GM19463 (cell line): Measurements from ENCODE around the gene MSRB1.
"Not testable (repeated sequence)": the region's sequence is repeated elsewhere in the genome, so short reads cannot be mapped to it uniquely, and the experiment has no call there.

Experiments
- ATAC-seq: cut with Tn5 transposase; IDR thresholded peaks from one replicate; pipeline ENCODE4 v1.9.1; 2021; ENCODE audit warnings: mild to moderate bottlenecking, moderate library complexity; ENCODE audit not compliant: unreplicated experiment

The MSRB1 gene

GRCh38 chr16:1962161-1963153, 19.5 kb upstream of the MSRB1 start:
- not testable (repeated sequence) for ATAC-seq

GRCh38 chr16:1961651-1962067, 18.7 kb upstream of the MSRB1 start:
- ATAC-seq: no peak

- no peak for ATAC-seq
Measured at GRCh38 chr16:1960665-1961630, 17.9 kb upstream of the MSRB1 start.

- ATAC-seq: peak; percentile 84
Measured at GRCh38 chr16:1959269-1960039, 16.5 kb upstream of the MSRB1 start, which contains the start of gene NDUFB10. Gene NDUFB10 (plus strand): TSS chr16:1959538. CDS start chr16:1959625, 87 bp downstream.

DNA sequence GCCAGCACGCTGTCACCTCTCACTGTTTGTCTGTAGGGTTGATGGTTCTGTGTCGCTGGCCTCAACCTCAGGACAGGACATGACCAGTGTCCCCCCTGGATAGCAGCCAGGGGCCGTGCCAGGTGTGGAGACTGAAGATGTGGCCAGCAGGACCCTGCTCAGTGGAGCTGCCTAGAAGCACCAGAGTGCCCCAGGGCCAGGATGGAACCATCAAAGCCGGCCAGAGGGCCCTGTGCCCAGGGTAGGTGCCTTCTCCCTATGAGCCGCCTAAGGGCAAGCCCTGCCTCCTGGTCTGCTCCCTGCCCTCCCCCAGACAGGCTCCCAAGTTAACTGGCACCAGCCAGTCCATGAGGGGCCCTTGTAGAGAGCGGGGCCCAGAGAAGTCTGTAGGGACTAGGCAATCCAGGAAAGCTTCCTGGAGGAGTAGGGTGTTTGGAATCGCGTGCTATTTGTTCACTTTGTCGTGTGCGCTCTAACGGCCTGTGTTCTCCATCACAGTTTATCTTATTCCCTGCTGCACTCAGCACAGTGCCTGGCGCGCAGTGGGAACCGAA, 15.8 kb upstream of the MSRB1 start:
- no peak for ATAC-seq

GRCh38 chr16:1958143-1958491, 15.1 kb upstream of the MSRB1 start:
- not testable (repeated sequence) for ATAC-seq

- ATAC-seq: not testable (repeated sequence)
Measured at GRCh38 chr16:1957434-1958142, 14.6 kb upstream of the MSRB1 start.

DNA sequence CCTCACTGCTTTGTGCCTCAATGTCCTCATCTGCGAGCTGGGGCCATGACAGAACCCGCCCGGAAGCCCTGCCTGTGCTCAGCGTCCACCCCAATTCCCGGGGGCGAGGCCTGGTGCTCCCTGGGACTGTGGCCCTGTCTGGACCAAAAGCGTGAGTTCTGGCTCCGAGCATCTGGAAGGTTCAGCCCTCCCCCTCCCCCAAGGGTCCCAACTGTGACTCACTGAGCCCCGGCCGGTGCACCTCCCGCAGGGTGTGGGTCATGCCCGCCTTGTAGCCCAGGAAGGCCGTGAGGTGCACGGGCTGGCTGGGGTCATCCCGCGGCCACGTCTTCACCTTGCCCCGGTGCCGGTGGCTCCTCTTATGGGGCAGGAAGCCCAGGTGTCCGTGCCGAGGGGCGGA, 10.7 kb upstream of the MSRB1 start:
- ATAC-seq: no peak

DNA sequence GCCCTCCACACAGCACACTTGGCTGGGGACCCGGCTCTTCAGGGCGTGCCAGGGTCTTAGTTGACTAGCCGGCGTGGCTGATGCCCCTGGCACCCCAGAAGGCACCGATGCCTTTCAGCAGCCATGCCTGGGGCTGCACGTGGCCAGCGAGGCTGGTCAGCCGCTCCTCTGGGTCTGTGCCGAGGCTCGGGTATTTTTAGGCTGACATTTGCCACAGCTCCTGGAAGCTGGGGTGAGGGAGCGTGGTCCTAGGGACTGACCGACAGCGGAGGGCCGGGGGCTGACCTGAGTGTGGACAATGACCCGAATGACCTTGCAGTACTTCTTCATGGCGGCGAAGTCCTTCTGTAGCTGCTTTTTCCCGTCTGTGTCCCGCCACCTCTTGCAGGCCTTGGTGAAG, 7.6 kb upstream of the MSRB1 start:
- no peak for ATAC-seq

- no peak for ATAC-seq
Measured at GRCh38 chr16:1950047-1950446, 7.0 kb upstream of the MSRB1 start.

DNA sequence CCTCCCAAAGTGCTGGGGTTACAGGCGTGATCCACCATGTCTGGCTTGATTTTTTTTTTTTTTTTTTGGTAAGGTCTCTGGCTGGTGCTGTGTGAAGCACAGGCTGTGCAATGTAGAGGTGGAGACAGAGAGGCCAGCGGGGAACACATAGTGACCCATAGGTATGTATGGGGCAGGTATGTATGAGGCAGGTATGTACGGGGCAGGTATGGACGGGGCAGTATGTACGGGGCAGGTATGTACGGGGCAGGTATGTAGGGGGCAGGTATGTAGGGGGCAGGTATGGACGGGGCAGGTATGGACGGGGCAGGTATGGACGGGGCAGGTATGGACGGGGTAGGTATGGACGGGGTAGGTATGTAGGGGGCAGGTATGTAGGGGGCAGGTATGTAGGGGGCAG, 6.5 kb upstream of the MSRB1 start:
- no peak for ATAC-seq

DNA sequence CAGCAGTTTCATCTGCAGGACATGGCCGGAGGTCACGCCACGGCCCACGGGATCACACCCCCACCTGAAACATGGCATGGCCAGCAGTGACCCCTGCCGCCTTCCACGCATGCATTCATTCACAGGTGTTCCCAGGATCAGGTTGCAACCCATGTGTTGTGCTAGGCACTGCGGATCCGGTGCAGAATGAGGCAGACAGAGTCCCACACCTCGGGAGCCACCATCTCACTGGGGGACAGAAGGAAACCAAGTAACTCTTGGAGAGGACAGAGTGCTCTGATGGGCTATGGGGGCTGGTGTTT, 4.3 kb upstream of the MSRB1 start:
- ATAC-seq: no peak

DNA sequence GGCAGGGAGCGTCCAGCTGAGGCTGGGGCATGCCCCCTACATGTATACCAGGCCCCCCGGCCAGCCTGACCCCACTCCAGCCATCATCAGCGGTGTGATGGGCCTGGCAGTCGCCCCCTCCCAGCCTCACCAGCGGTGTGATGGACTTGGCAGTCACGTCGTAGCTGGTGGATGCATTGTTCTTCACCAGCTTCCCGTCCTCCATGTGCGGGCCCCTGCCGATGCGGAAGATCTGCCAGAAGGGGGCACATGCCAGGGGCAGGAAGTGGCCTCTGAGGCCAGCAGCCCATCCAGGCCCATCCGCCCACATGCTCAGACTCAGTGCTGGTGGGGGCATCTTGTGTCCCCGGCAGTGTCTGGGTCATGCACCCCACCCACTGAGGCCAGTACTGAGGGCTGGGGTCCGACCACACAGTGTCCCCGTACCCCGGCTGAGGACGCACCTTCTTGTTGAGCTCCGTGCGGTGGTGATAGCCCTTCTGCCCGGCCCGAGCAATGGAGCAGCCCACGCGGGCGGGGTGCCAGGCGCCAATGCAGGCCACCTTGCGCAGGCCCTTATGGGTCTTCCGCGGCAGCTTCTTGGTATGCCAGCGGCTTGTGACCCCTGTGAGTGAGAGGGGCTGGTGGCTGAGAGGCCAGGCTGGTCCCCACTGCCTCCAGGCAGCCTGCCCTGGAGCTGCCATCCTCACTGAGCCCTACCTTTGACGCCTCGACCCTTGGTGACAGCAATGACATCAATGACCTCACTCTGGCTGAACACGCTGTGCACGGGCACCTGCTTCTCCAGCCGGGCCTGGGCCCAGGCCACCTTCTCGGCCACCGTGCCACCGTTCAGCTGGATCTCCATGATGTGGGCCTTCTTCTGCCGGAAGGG, 3.7 kb upstream of the MSRB1 start:
- ATAC-seq: no peak

GRCh38 chr16:1945559-1946391, 2.8 kb upstream of the MSRB1 start:
- no peak for ATAC-seq

DNA sequence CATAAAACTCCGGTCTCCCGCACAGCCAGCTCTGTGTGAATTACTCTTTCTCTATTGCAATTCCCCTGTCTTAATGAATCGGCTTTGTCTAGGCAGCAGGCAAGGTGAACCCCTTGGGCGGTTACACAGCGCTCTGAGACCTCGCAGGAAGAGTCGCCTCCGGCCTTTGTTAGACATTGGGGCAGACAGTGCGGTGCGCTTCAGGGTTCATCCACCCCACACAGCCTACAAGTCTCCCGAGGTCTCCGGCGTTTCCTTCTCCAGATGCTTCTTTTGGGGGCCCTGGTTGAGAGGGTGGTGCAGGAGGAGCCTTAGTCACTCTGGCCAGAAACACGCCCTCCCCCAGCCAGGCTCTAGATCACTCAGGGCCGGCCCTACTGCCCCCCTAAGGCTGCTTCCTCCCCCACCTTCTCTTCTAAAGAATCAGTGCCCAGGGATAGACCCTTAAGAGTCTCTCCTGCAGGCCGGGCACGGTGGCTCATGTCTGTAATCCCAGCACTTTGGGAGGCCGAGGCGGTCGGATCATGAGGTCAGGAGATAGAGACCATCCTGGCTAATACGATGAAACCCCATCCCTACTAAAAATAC, 1.7 kb upstream of the MSRB1 start:
- no peak for ATAC-seq

DNA sequence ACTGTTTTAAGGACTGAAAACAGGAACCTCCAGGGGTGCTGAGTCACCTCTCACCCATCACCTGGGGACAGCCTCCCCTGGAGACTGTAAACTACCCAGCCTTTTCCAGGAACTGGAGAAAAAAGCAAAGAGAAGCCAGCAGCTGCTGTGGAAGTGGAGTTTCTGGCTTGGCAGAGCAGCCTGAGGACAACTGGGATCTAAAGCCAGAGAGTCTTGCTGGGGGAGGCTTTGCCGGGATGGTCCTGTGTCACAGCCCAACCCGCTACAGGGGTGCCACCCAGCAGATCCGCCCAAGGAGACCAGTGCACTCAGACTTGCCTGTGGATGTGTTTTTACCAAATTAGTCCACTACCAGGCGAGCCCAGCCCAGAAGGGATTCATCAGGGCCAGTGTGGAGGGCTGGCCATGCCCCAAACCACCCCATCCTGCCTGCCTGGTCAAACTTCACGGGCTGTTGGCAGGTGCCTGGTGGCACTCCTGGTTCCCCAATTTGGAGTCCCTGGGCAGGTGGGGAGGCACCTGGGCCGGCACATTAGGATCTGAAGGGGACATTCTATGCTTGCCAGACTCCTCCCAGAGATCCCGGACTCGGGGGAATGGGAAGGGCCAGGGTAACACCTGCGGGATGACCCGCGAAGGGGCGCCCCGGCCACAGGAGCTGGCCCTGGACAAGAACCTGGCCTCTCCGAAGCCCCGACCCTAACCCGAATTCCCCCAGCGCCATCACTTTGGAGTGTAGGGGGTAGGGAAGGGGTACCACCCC, 771 bp downstream of the MSRB1 start:
- ATAC-seq: no peak
